HCT116 (cell line): ENCODE data around the gene COL20A1. TPM values are rescaled to one million over a fixed set of nuclear protein-coding genes. Genes with fewer than 3 reads are reported as not detected.

Experiments used
- ATAC-seq: fragments of 200-7000 bp; cut with Tn5 transposase; 2 replicates; pipeline ENCODE4 v1.9.1; 2020; ENCODE audit warnings: mild to moderate bottlenecking, moderate library complexity
- BruUV-seq: library from RNA; stranded (reverse); fragments of 400-500 nt; replicated peaks from 2 replicates; lab custom pipeline; 2021; lab: Mats Ljungman, UMichigan
- CTCF ChIA-PET: fragments of 300-600 bp; sonication (Branson Sonifier 250); formaldehyde crosslinking; loops from one replicate; lab custom pipeline; 2021; ENCODE audit warnings: antibody characterized with exemption; lab: Charles Lee
- POLR2A ChIA-PET: fragments of 300-600, 350-600 bp; sonication (Branson Sonifier 250); formaldehyde crosslinking; loops from one replicate; lab custom pipeline; 2021; ENCODE audit warnings: antibody characterized with exemption; lab: Charles Lee
- RAD21 ChIA-PET, 2 experiments: fragments of 300-600 bp; sonication (Branson Sonifier 250); formaldehyde crosslinking; loops; one replicate each; lab custom pipeline; 2023; ENCODE audit warnings: low total read pairs in 2 of 2; ENCODE audit not compliant: uncharacterized antibody in 2 of 2, unreplicated experiment in 2 of 2, low non-redundant PET in 1 of 2; lab: Charles Lee
- DNase-seq: peaks from one replicate; pipeline ENCODE4 v3.0.0-alpha.2; 2010; ENCODE audit warnings: low read depth, low spot score
- H2AFZ ChIP-seq: fragments of 200-600 bp; shearing (Covaris generic), sonication (generic); 2 replicates; pipeline ENCODE4 v1.6.1; 2017; ENCODE audit warnings: low read depth, mixed run types, mixed read lengths, antibody characterized with exemption, low read length; ENCODE audit not compliant: poor library complexity, severe bottlenecking
- H3K27ac ChIP-seq: 2 replicates; pipeline ENCODE4 v1.5.1; 2012; ENCODE audit warnings: low read depth, low read length
- H3K27me3 ChIP-seq: fragments of 200-600 bp; sonication (generic); 2 replicates; pipeline ENCODE4 v1.6.1; 2016; ENCODE audit warnings: mixed run types, low read length, mixed read lengths; ENCODE audit not compliant: insufficient read depth
- H3K36me3 ChIP-seq, 2 experiments: fragments of 200-500 bp in 1 of 2; fragments of 200-600 bp in 1 of 2; sonication (Bioruptor generic) in 1 of 2; sonication (generic) in 1 of 2; 2 replicates each; pipeline versions ENCODE4 v1.5.1 to v1.6.1; 2014 to 2016; ENCODE audit warnings: low read length in 2 of 2, inconsistent platforms in 1 of 2, mixed read lengths in 1 of 2, mixed run types in 1 of 2; ENCODE audit not compliant: insufficient read depth in 2 of 2, control insufficient read depth in 1 of 2
- H3K4me1 ChIP-seq, 2 experiments: fragments of 200-600 bp in 1 of 2; sonication (generic) in 1 of 2; 2 replicates each; pipeline versions ENCODE4 v1.5.1 to v1.6.1; 2012 to 2017; ENCODE audit warnings: low read length in 2 of 2, inconsistent platforms in 1 of 2, mild to moderate bottlenecking in 1 of 2, mixed read lengths in 1 of 2, mixed run types in 1 of 2, moderate library complexity in 1 of 2; ENCODE audit not compliant: insufficient read depth in 2 of 2, control insufficient read depth in 1 of 2
- H3K4me2 ChIP-seq: fragments of 200-600 bp; sonication (generic); 2 replicates; pipeline ENCODE4 v1.6.1; 2017; ENCODE audit warnings: mixed run types, low read length, mixed read lengths
- H3K4me3 ChIP-seq, 2 experiments: fragments of 200-600 bp in 1 of 2; sonication (generic) in 1 of 2; replicated peaks in 1 of 2; 2 replicates each; pipeline ENCODE4 v1.5.1; 2011 to 2016; ENCODE audit warnings: low read length in 2 of 2, control low read depth in 1 of 2, low read depth in 1 of 2, mild to moderate bottlenecking in 1 of 2, mixed read lengths in 1 of 2, mixed run types in 1 of 2
- H3K79me2 ChIP-seq: fragments of 200-600 bp; sonication (generic); 2 replicates; pipeline ENCODE4 v1.6.1; 2017; ENCODE audit warnings: mild to moderate bottlenecking, mixed run types, low read length, moderate library complexity, mixed read lengths; ENCODE audit not compliant: insufficient read depth
- H3K9ac ChIP-seq: fragments of 200-600 bp; sonication (generic); 2 replicates; pipeline ENCODE4 v1.6.1; 2016; ENCODE audit warnings: low read length, mixed read lengths
- H3K9me2 ChIP-seq: fragments of 200-600 bp; sonication (generic), shearing (Covaris generic); 2 replicates; pipeline ENCODE4 v1.6.1; 2017; ENCODE audit warnings: mixed run types, mild to moderate bottlenecking, moderate library complexity; ENCODE audit not compliant: insufficient read depth
- H3K9me3 ChIP-seq, 2 experiments: fragments of 200-500 bp in 1 of 2; fragments of 200-600 bp in 1 of 2; sonication (Bioruptor generic) in 1 of 2; sonication (generic) in 1 of 2; 2 replicates each; pipeline ENCODE4 v1.6.1; 2014 to 2017; ENCODE audit warnings: low read length in 2 of 2, mixed read lengths in 2 of 2, inconsistent platforms in 1 of 2, low read depth in 1 of 2, mild to moderate bottlenecking in 1 of 2, mixed run types in 1 of 2, moderate library complexity in 1 of 2; ENCODE audit not compliant: control insufficient read depth in 1 of 2, insufficient read depth in 1 of 2
- H4K20me1 ChIP-seq: fragments of 200-600 bp; sonication (generic), shearing (Covaris generic); 2 replicates; pipeline ENCODE4 v1.6.1; 2017; ENCODE audit warnings: mixed run types, mild to moderate bottlenecking, moderate library complexity; ENCODE audit not compliant: insufficient read depth
- CBX3 ChIP-seq: IDR thresholded peaks from 2 replicates; pipeline ENCODE4 v1.6.1; 2012; ENCODE audit warnings: low read depth
- EGR1 ChIP-seq: IDR thresholded peaks from 2 replicates; pipeline ENCODE4 v1.6.1; 2012; ENCODE audit warnings: low read depth
- ELF1 ChIP-seq: IDR thresholded peaks from 2 replicates; pipeline ENCODE4 v1.6.1; 2012; ENCODE audit warnings: low read depth, borderline replicate concordance
- EZH2 ChIP-seq: fragments of 200-600 bp; sonication (generic); IDR thresholded peaks from 2 replicates; pipeline ENCODE4 v1.6.1; 2017; ENCODE audit warnings: antibody characterized with exemption, mixed run types
- JUND ChIP-seq: IDR thresholded peaks from 2 replicates; pipeline ENCODE4 v1.6.1; 2012
- RAD21 ChIP-seq: IDR thresholded peaks from 2 replicates; pipeline ENCODE4 v1.6.1; 2012; ENCODE audit warnings: low read depth, mild to moderate bottlenecking
- intact Hi-C: fragments of 100-400 bp; cut with micrococcal nuclease; formaldehyde crosslinking; loops from 2 replicates; pipeline ENCODE4 v1.10.0; 2022
- total RNA-seq: library from RNA; stranded (reverse); gene quantifications from one replicate; pipeline ENCODE4 v1.2.1, GENCODE V29; 2021; ENCODE audit not compliant: unreplicated experiment
- TF ChIP-seq, protein P1 (sequence below): IDR thresholded peaks from 2 replicates; pipeline ENCODE4 v1.6.1; 2012

The COL20A1 gene
- total RNA-seq, 1 experiment from 2014 or later = 0.34 TPM

DNA sequence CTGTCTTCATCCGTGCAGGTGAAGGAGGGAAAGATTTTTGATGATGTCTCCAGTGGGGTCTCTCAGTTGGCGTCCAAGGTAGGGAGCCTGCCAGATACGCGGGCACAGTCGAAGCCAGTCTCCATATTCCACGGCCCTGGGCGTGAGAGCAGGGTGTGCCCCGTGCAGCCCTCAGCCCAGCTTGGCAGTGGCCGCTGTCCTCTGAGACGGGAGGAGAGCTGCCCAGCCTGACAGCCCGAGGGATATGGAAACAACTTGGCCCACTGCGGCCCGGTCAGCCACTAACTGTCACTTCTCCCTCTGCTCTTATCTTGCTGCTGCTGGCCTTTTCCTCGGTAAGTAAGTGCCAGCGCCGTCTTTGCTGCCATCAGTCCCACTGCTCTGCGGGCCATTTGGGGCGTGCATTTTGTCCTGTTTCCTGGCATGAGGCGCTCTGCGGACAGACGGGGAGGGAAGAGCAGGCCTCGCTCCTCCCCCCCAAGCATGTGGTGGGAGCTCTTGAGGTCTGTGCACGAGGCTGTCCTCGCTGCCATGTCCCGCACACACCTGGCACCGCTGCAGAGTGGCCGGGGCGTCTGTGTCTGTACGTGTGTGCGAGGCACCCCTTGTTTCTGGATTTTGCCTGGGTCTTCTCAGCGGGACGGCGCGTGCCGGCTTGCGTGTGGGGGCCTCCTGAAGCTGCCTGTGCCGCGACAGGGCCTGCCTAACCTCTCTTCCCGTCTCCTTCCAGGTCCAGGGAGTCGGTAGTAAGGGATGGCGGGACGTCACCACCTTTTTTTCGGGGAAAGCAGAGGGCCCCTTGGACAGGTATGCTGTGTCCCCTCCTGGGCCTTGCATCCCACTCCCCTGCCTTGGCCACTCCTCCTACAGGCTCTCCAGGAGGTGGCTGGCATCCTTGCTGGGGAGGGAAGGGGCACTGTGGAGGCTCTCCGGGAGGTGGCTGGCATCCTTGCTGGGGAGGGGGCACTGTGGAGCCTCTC, 7.1 kb upstream of the COL20A1 start:
- H3K27ac ChIP-seq = no peak overlapping the region
- H3K9me2 ChIP-seq = no peaks in the 10 kb centered on the region
- ChIA-PET CTCF (no interaction called here), POLR2A (no interaction called here), RAD21 (interaction anchor here in 1 of 2 experiments (0.7 kb wide), 1 partner anchor 63 kb away, joined by 4 read pairs; no protein-coding TSS in a partner anchor)
- H3K4me1 ChIP-seq = peaks cover 2 to 6% of the 10 kb centered on the region in 2 experiments; a peak in 2 of 4 replicates
- H3K27me3 ChIP-seq = no peaks in the 10 kb centered on the region
- ATAC-seq (no peak), DNase-seq (no peak)
- H3K9me3 ChIP-seq = no peaks in the 10 kb centered on the region
- no peaks in the 10 kb centered on the region for H3K79me2 ChIP-seq
- H3K36me3 ChIP-seq = peaks cover under 1 to 9% of the 10 kb centered on the region in 2 experiments; a peak in 1 of 4 replicates
- TF ChIP-seq, protein P1, sequence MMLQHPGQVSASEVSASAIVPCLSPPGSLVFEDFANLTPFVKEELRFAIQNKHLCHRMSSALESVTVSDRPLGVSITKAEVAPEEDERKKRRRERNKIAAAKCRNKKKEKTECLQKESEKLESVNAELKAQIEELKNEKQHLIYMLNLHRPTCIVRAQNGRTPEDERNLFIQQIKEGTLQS = no peak
- no peak for TF ChIP-seq ELF1
- no peak for TF ChIP-seq JUND
- no peak for TF ChIP-seq CBX3
- TF ChIP-seq EGR1 = no peak
- no peak for TF ChIP-seq EZH2
- TF ChIP-seq RAD21 = no peak
- no peaks in the 10 kb centered on the region for H4K20me1 ChIP-seq
- no peak overlapping the region for H3K9ac ChIP-seq
- BruUV-seq = no TSS peak
- intact Hi-C loops = no loop called here
- H3K4me2 ChIP-seq = no peak overlapping the region
- no peak overlapping the region for H3K4me3 ChIP-seq
- no peak overlapping the region for H2AFZ ChIP-seq
